K562 (cell line): ENCODE results near the gene MYPN.

ENCODE experiments used
- CCNT2 ChIP-seq: IDR thresholded peaks from 2 replicates; pipeline ENCODE4 v1.6.1; 2011; ENCODE audit warnings: borderline replicate concordance, low read depth, mild to moderate bottlenecking, moderate library complexity, mixed read lengths, low read length; ENCODE audit not compliant: insufficient read length; ENCODE audit errors: extremely low read depth
- CHD2 ChIP-seq: IDR thresholded peaks from 2 replicates; pipeline ENCODE4 v1.6.1; 2011; ENCODE audit warnings: low read depth, low read length
- CTCF ChIP-seq, 3 experiments: IDR thresholded peaks in 2 of 3; conservative IDR thresholded peaks in 1 of 3; 2 replicates each; pipeline ENCODE4 v1.5.1; 2011 to 2012; ENCODE audit warnings: low read length in 3 of 3, mild to moderate bottlenecking in 3 of 3, control low read depth in 2 of 3, improper control_type of control experiment in 1 of 3, inconsistent platforms in 1 of 3, low read depth in 1 of 3, mixed read lengths in 1 of 3, moderate library complexity in 1 of 3; ENCODE audit not compliant: insufficient read depth in 2 of 3
- GABPB1 ChIP-seq: sonication (generic); formaldehyde crosslinking; IDR thresholded peaks from 2 replicates; pipeline ENCODE4 v1.8.0; 2022; ENCODE audit warnings: mild to moderate bottlenecking, missing genetic modification reagents
- NR2C2 ChIP-seq, 2 experiments: fragments of 200-800 bp in 1 of 2; sonication (Bioruptor generic) in 1 of 2; sonication (generic) in 1 of 2; formaldehyde crosslinking in 1 of 2; IDR thresholded peaks; 2 replicates each; pipeline versions ENCODE4 v1.6.1 to v1.8.0; 2016 to 2022; ENCODE audit warnings: mild to moderate bottlenecking in 1 of 2, missing compliant biosample characterization in 1 of 2, missing genetic modification characterization in 1 of 2, missing genetic modification reagents in 1 of 2
- ZBTB43 ChIP-seq: sonication (generic); formaldehyde crosslinking; IDR thresholded peaks from 2 replicates; pipeline ENCODE4 v1.8.0; 2023; ENCODE audit warnings: mild to moderate bottlenecking, missing genetic modification reagents

GRCh38 chr10:68087685-68088401, 21.4 kb upstream of the MYPN start:
- TF ChIP-seq GABPB1 (CRISPR knock-in tag) (no peak), ZBTB43 (CRISPR knock-in tag) (no peak), CHD2 (no peak), NR2C2 (CRISPR knock-in tag; IDR thresholded peaks at IDR 0.05) (no peak), NR2C2 (tag; IDR thresholded peaks at IDR 0.05) (no peak), CTCF (IDR thresholded peaks at IDR 0.05 in 2 of 3, conservative IDR thresholded peaks at IDR 0.05 in 1 of 3; ENCODE audit: insufficient read depth in 2 of 3, low read depth in 1 of 3, low read length in 3 of 3) (no peak), CCNT2 (no peak)
